WERI-Rb-1 (cell line): ENCODE results near the gene MMP10.

Experiments used
- DNase-seq: peaks from one replicate; pipeline ENCODE4 v3.0.0-alpha.2; 2020
- H3K27ac ChIP-seq: fragments of 250-450 bp; sonication (Bioruptor Pico); 2 replicates; pipeline ENCODE4 v1.5.1; 2020; ENCODE audit warnings: mild to moderate bottlenecking, moderate library complexity
- H3K27me3 ChIP-seq: fragments of 250-450 bp; sonication (Bioruptor Pico); 2 replicates; pipeline ENCODE4 v1.5.1; 2021; ENCODE audit warnings: mild to moderate bottlenecking, low read depth, moderate library complexity; ENCODE audit not compliant: insufficient read depth, severe bottlenecking
- H3K36me3 ChIP-seq: fragments of 250-450 bp; sonication (Bioruptor Pico); 2 replicates; pipeline ENCODE4 v1.5.1; 2020; ENCODE audit warnings: mild to moderate bottlenecking, moderate library complexity
- H3K4me3 ChIP-seq: 2 replicates; pipeline ENCODE4 v1.5.1; 2011; ENCODE audit warnings: low read depth, mild to moderate bottlenecking, control low read depth, low read length
- H3K9me3 ChIP-seq: fragments of 250-450 bp; sonication (Bioruptor Pico); 2 replicates; pipeline ENCODE4 v1.5.1; 2021; ENCODE audit warnings: mild to moderate bottlenecking, moderate library complexity; ENCODE audit not compliant: severe bottlenecking
- TF ChIP-seq, protein P1 (sequence below): IDR thresholded peaks from 2 replicates; pipeline ENCODE4 v1.5.1; 2011; ENCODE audit warnings: low read depth, mild to moderate bottlenecking, control low read depth, inconsistent platforms, low read length

Gene MMP10

DNA sequence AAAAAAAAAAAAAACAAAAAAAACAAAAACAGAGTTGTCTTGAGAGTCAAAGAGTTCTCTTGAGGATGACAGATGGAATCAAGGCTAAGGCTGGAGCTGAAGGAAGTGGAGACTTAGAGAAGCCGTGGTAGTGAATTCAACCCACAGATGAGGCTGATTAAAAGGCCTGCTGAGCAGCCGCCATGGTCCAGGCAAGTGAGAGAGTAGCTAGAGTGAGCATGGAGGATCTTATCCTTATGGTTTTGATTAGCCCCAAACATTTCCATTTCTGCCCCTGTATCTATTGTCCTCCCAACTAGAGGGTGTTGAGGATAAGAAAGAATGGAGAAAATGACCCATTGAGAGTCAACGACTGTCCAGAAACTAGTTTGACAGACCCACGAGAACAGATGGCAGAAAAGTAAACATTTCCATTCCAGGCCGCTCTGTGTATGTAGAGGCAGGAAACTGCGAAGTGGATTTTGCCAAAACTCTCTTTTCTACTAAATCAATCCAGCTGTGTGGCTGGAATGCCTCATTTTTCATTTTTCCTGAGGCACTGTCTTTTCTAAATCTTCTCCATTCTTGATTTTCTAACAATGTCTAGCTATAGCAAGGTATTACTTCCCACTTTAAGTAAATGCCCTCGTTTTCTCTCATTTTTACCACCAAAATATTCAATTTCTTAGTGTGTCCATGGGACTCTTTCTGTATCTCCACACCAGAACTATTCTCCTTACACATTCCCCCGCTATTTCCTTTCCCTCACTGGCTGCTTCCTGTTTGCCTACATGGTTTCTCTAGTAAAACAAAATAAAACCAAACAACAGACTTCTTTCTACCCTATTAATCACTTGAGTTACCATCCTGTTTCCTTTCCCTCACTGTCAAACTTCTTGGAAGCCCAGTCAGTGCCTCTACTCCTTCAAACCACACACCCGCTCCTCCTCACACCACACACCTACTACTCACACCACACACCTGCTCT is 50.3 kb downstream of the MMP10 start:
- Histone ChIP-seq H3K9me3 (no peaks in the 10 kb centered on the region), H3K4me3 (no peak overlapping the region), H3K36me3 (no peaks in the 10 kb centered on the region), H3K27me3 (no peaks in the 10 kb centered on the region), H3K27ac (no peak overlapping the region)
- TF ChIP-seq, protein P1, sequence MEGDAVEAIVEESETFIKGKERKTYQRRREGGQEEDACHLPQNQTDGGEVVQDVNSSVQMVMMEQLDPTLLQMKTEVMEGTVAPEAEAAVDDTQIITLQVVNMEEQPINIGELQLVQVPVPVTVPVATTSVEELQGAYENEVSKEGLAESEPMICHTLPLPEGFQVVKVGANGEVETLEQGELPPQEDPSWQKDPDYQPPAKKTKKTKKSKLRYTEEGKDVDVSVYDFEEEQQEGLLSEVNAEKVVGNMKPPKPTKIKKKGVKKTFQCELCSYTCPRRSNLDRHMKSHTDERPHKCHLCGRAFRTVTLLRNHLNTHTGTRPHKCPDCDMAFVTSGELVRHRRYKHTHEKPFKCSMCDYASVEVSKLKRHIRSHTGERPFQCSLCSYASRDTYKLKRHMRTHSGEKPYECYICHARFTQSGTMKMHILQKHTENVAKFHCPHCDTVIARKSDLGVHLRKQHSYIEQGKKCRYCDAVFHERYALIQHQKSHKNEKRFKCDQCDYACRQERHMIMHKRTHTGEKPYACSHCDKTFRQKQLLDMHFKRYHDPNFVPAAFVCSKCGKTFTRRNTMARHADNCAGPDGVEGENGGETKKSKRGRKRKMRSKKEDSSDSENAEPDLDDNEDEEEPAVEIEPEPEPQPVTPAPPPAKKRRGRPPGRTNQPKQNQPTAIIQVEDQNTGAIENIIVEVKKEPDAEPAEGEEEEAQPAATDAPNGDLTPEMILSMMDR: no peak
- no peak for DNase-seq

DNA sequence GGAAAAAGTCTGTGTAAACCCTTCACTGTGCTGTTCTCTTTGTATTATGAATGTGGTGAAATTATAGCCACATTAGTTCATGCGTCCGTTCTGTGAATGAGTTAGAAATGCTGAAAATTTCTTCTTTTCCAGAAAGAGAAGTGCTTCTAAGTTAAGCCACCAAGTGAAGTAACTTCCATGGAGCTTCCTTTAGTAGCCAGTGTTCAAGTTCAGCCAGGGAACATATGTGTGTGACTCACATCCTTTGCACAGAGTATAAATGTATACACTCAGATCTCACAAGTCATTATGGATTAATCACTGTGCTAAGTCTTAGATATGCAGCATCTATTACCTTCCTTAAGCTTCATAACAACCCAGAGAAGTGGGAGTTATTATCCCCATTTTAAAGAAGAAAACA is 52.5 kb downstream of the MMP10 start:
- no peak overlapping the region for H3K4me3 ChIP-seq
- H3K9me3 ChIP-seq: no peaks in the 10 kb centered on the region
- H3K27me3 ChIP-seq: no peaks in the 10 kb centered on the region
- no peak overlapping the region for H3K27ac ChIP-seq
- no peaks in the 10 kb centered on the region for H3K36me3 ChIP-seq
- DNase-seq: no peak
- TF ChIP-seq, protein P1: no peak

DNA sequence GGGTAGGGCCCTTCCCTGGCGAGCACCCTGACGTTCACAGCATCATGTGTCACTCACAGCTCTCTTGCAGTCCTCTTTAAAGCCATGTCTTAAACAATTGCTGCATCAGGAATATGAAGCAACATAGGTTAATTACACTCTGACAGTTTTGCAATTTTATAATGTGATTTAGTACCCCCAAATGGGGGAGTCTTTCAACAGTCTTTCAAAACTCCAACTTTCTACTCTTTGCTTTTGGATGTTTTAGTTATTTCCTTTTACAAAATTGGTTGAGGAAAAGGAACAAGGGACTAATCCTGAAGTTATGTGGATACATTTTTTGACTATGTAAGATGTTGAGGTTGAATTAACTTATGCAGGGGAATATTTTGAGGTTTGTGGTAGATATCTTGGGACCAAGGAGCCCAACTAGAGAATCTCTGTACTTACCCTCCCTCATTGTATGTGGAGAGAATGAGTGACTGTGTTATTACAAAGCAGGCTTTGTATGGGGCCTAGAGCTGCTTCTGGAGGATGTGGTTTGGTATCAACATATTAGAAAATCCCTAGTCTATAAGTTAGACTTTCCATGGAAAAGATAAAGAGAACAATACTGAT is 55.4 kb downstream of the MMP10 start, which contains the start of gene MMP8:
Gene MMP8 (minus strand): TSS at position 51 of the 597 bp plus-strand sequence. CDS start 99 bp downstream, outside the sequence.
- no peak for DNase-seq
- Histone ChIP-seq H3K27me3 (no peaks in the 10 kb centered on the region), H3K4me3 (no peak within 1 kb of the TSS), H3K27ac (no peak within 1 kb of the TSS), H3K9me3 (no peaks in the 10 kb centered on the region), H3K36me3 (no peaks in the 10 kb centered on the region)
- TF ChIP-seq, protein P1: no peak

DNA sequence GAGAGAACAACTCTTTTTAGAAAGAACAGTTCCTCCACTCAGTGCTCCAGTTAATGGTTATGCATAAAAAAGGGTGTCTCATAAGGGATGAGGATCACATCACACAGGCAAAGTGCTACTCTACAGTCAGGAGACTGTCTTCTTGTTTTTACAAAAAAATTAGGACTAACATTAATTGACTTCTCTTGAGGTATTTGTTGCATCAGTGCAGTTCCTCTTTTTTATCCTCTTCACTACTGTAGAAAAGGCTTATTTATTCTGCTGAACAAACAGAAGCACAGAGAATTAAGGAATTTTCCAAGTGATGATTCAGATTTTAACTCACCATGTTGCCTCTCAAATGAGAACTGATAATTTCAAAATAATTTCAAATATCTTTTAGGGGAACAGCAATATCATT is 57.6 kb downstream of the MMP10 start:
- no peaks in the 10 kb centered on the region for H3K27me3 ChIP-seq
- no peak for DNase-seq
- no peaks in the 10 kb centered on the region for H3K9me3 ChIP-seq
- no peak overlapping the region for H3K27ac ChIP-seq
- TF ChIP-seq, protein P1: no peak
- H3K4me3 ChIP-seq: no peak overlapping the region
- no peaks in the 10 kb centered on the region for H3K36me3 ChIP-seq
